ENCODE measurements around the gene ABCD3.
A peak's percentile ranks its signal among the peaks of the same experiment; 100 is the strongest.
"Not testable (repeated sequence)": the region's sequence is repeated elsewhere in the genome, so short reads cannot be mapped to it uniquely, and the experiment has no call there.

ABCD3 gene

GRCh38 chr1:94417978-94418663 is at the start of gene ABCD3:
Gene ABCD3 (plus strand): TSS chr1:94418389. CDS start chr1:94418479, 90 bp downstream.
- peak within 1 kb of the TSS; percentile 84 for H3K4me3 ChIP-seq (ENCODE audit: low read depth, low read length)
- peak; percentile 96 for DNase-seq (ENCODE audit: low read depth)
- TF ChIP-seq POLR2A (IDR thresholded peaks at IDR 0.05; ENCODE audit: extremely low read depth, insufficient read length) (peak; percentile 63), MYC (IDR thresholded peaks at IDR 0.05; ENCODE audit: low read depth, low read length) (peak; percentile 4; the same call in 1 of the 2 replicates), CTCF (IDR thresholded peaks at IDR 0.05; ENCODE audit: low read depth, low read length) (no peak), MAX (IDR thresholded peaks at IDR 0.05; ENCODE audit: low read depth, low read length) (0 out of 2 replicates have a peak, but pooled peaks have one; percentile 37)

GRCh38 chr1:94372771-94373170 is 45.4 kb upstream of the ABCD3 start:
- DNase-seq (ENCODE audit: low read depth); H3K4me3 ChIP-seq (ENCODE audit: low read depth, low read length): not testable (repeated sequence)

- not testable (repeated sequence) for H3K4me3 ChIP-seq (ENCODE audit: low read depth, low read length); DNase-seq (ENCODE audit: low read depth)
Observed at GRCh38 chr1:94373311-94373710, 44.9 kb upstream of the ABCD3 start.

- H3K4me3 ChIP-seq (ENCODE audit: low read depth, low read length); DNase-seq (ENCODE audit: low read depth): not testable (repeated sequence)
Observed at GRCh38 chr1:94375666-94376065, 42.5 kb upstream of the ABCD3 start.

GRCh38 chr1:94378493-94378892 is 39.7 kb upstream of the ABCD3 start:
- not testable (repeated sequence) for H3K4me3 ChIP-seq (ENCODE audit: low read depth, low read length); DNase-seq (ENCODE audit: low read depth)

GRCh38 chr1:94379615-94380014 is 38.6 kb upstream of the ABCD3 start:
- no peak for TF ChIP-seq CTCF (IDR thresholded peaks at IDR 0.05; ENCODE audit: low read depth, low read length)
- no peak for TF ChIP-seq MYC (IDR thresholded peaks at IDR 0.05; ENCODE audit: low read depth, low read length)
- TF ChIP-seq POLR2A (IDR thresholded peaks at IDR 0.05; ENCODE audit: extremely low read depth, insufficient read length), result no peak
- no peak for TF ChIP-seq MAX (IDR thresholded peaks at IDR 0.05; ENCODE audit: low read depth, low read length)
- H3K4me3 ChIP-seq (ENCODE audit: low read depth, low read length), result no peak overlapping the region
- no peak for DNase-seq (ENCODE audit: low read depth)

GRCh38 chr1:94382201-94382600 is 36.0 kb upstream of the ABCD3 start:
- TF ChIP-seq MAX (IDR thresholded peaks at IDR 0.05; ENCODE audit: low read depth, low read length) (no peak), POLR2A (IDR thresholded peaks at IDR 0.05; ENCODE audit: extremely low read depth, insufficient read length) (no peak), MYC (IDR thresholded peaks at IDR 0.05; ENCODE audit: low read depth, low read length) (no peak), CTCF (IDR thresholded peaks at IDR 0.05; ENCODE audit: low read depth, low read length) (no peak)
- peak; percentile 7 for DNase-seq (ENCODE audit: low read depth)

GRCh38 chr1:94383966-94384408 is 34.2 kb upstream of the ABCD3 start:
- no peak overlapping the region for H3K4me3 ChIP-seq (ENCODE audit: low read depth, low read length)
- TF ChIP-seq CTCF (IDR thresholded peaks at IDR 0.05; ENCODE audit: low read depth, low read length) (no peak), MYC (IDR thresholded peaks at IDR 0.05; ENCODE audit: low read depth, low read length) (no peak), POLR2A (IDR thresholded peaks at IDR 0.05; ENCODE audit: extremely low read depth, insufficient read length) (no peak), MAX (IDR thresholded peaks at IDR 0.05; ENCODE audit: low read depth, low read length) (no peak)
- DNase-seq (ENCODE audit: low read depth), result no peak

More at GRCh38 chr1:94382201-94382600, 36.0 kb upstream of the ABCD3 start:
- no peak overlapping the region for H3K4me3 ChIP-seq (ENCODE audit: low read depth, low read length)
